Epithelial cell of prostate (primary cell): ENCODE measurements around the gene LTBP2.
A peak's percentile ranks its signal among the peaks of the same experiment; 100 is the strongest.

Experiments
- DNase-seq: peaks from one replicate; pipeline ENCODE4 v3.0.0-alpha.2; 2011; ENCODE audit warnings: low read depth, low spot score
- H3K27ac ChIP-seq: fragments of 450-650 bp; 2 replicates; pipeline ENCODE4 v1.5.1; 2017; ENCODE audit warnings: mild to moderate bottlenecking

The LTBP2 gene

GRCh38 chr14:74611650-74612349, at the start of gene LTBP2:
TSS of gene LTBP2 (minus strand) at chr14:74612237. CDS start at chr14:74611944, 293 bp downstream.
- peak within 1 kb of the TSS; percentile 44 for H3K27ac ChIP-seq
- DNase-seq: no peak

GRCh38 chr14:74660863-74661262, 48.8 kb upstream of the LTBP2 start:
- DNase-seq: no peak
- no peak overlapping the region for H3K27ac ChIP-seq

- peak overlapping the region; percentile 79 for H3K27ac ChIP-seq
- DNase-seq: no peak
These were observed 48.1 kb upstream of the LTBP2 start for GRCh38 chr14:74660167-74660566.

- peak overlapping the region; percentile 79 for H3K27ac ChIP-seq
- DNase-seq: no peak
These were observed 46.6 kb upstream of the LTBP2 start for GRCh38 chr14:74658535-74659131.

- H3K27ac ChIP-seq: peak overlapping the region; percentile 79
- DNase-seq: peak; percentile 34
These were observed 44.9 kb upstream of the LTBP2 start for GRCh38 chr14:74656964-74657363.

GRCh38 chr14:74655599-74656395, 43.8 kb upstream of the LTBP2 start:
- peak overlapping the region; percentile 79 for H3K27ac ChIP-seq
- DNase-seq: peak; percentile 16

GRCh38 chr14:74654931-74655330, 42.9 kb upstream of the LTBP2 start:
- no peak for DNase-seq
- peak overlapping the region; percentile 79 for H3K27ac ChIP-seq

GRCh38 chr14:74653386-74654138, 41.5 kb upstream of the LTBP2 start:
- no peak overlapping the region for H3K27ac ChIP-seq

GRCh38 chr14:74652541-74652940, 40.5 kb upstream of the LTBP2 start:
- DNase-seq: no peak
- H3K27ac ChIP-seq: no peak overlapping the region

More at GRCh38 chr14:74653386-74654138, 41.5 kb upstream of the LTBP2 start:
- no peak for DNase-seq

- no peak for DNase-seq
- no peak overlapping the region for H3K27ac ChIP-seq
These were observed 39.1 kb upstream of the LTBP2 start for GRCh38 chr14:74650927-74651686.

- peak overlapping the region; percentile 54 for H3K27ac ChIP-seq
- no peak for DNase-seq
These were observed 37.6 kb upstream of the LTBP2 start for GRCh38 chr14:74649673-74650072.

GRCh38 chr14:74649167-74649566, 37.1 kb upstream of the LTBP2 start:
- DNase-seq: no peak
- peak overlapping the region; percentile 54 for H3K27ac ChIP-seq

- peak overlapping the region; percentile 54 for H3K27ac ChIP-seq
These were observed 36.6 kb upstream of the LTBP2 start for GRCh38 chr14:74648601-74649000.

GRCh38 chr14:74647678-74648461, 35.8 kb upstream of the LTBP2 start:
- H3K27ac ChIP-seq: peak overlapping the region; percentile 54
- no peak for DNase-seq

More at GRCh38 chr14:74648601-74649000, 36.6 kb upstream of the LTBP2 start:
- no peak for DNase-seq

- no peak for DNase-seq
- H3K27ac ChIP-seq: peak overlapping the region; percentile 54
These were observed 35.1 kb upstream of the LTBP2 start for GRCh38 chr14:74647061-74647677.

GRCh38 chr14:74645756-74646470, 33.9 kb upstream of the LTBP2 start:
- no peak overlapping the region for H3K27ac ChIP-seq
- DNase-seq: no peak

GRCh38 chr14:74645244-74645643, 33.2 kb upstream of the LTBP2 start:
- no peak for DNase-seq
- no peak overlapping the region for H3K27ac ChIP-seq
